Loucy (cell line): ENCODE results near the gene CHRNB4.

Source experiments
- H2AFZ ChIP-seq: fragments of 200-600 bp; sonication (generic); 2 replicates; pipeline ENCODE4 v1.6.0; 2016; ENCODE audit warnings: antibody characterized with exemption, mild to moderate bottlenecking, low read length, moderate library complexity
- H3F3A ChIP-seq: fragments of 200-600 bp; 2 replicates; pipeline ENCODE4 v1.6.0; 2016; ENCODE audit warnings: antibody characterized with exemption, low read depth, mild to moderate bottlenecking
- H3K27me3 ChIP-seq: fragments of 200-600 bp; sonication (generic); 2 replicates; pipeline ENCODE4 v1.6.1; 2014; ENCODE audit warnings: low read length, mild to moderate bottlenecking; ENCODE audit not compliant: insufficient read depth, poor library complexity, severe bottlenecking
- H3K36me3 ChIP-seq: fragments of 200-600 bp; sonication (generic); 2 replicates; pipeline ENCODE4 v1.6.1; 2016; ENCODE audit warnings: low read length; ENCODE audit not compliant: insufficient read depth
- H3K4me1 ChIP-seq: fragments of 200-600 bp; sonication (generic); 2 replicates; pipeline ENCODE4 v1.5.1; 2014; ENCODE audit warnings: low read length, mild to moderate bottlenecking; ENCODE audit not compliant: insufficient read depth, poor library complexity, severe bottlenecking
- H3K4me2 ChIP-seq: fragments of 200-600 bp; sonication (generic); 2 replicates; pipeline ENCODE4 v1.6.0; 2014; ENCODE audit warnings: antibody characterized with exemption, low read length, low read depth, mild to moderate bottlenecking; ENCODE audit not compliant: poor library complexity, severe bottlenecking
- H3K4me3 ChIP-seq: fragments of 200-600 bp; sonication (generic); 2 replicates; pipeline ENCODE4 v1.5.1; 2014; ENCODE audit warnings: low read length, mild to moderate bottlenecking, mixed read lengths; ENCODE audit not compliant: poor library complexity, severe bottlenecking
- H3K79me2 ChIP-seq: fragments of 200-600 bp; sonication (generic); 2 replicates; pipeline ENCODE4 v1.6.1; 2014; ENCODE audit warnings: low read length; ENCODE audit not compliant: insufficient read depth
- H3K9ac ChIP-seq: fragments of 200-600 bp; sonication (generic); 2 replicates; pipeline ENCODE4 v1.6.0; 2014; ENCODE audit warnings: mild to moderate bottlenecking, low read depth, low read length, moderate library complexity; ENCODE audit not compliant: poor library complexity, severe bottlenecking
- H3K9me2 ChIP-seq: fragments of 200-600 bp; sonication (generic); replicated peaks from 2 replicates; pipeline ENCODE4 v1.6.1; 2016; ENCODE audit warnings: low read depth, low read length, mixed read lengths
- H3K9me3 ChIP-seq: fragments of 200-600 bp; sonication (generic); 2 replicates; pipeline ENCODE4 v1.6.1; 2014; ENCODE audit warnings: mild to moderate bottlenecking, antibody characterized with exemption, low read length, low read depth; ENCODE audit not compliant: insufficient read depth
- H4K20me1 ChIP-seq: fragments of 200-600 bp; sonication (generic); 2 replicates; pipeline ENCODE4 v1.6.0; 2014; ENCODE audit warnings: antibody characterized with exemption, low read length, mild to moderate bottlenecking; ENCODE audit not compliant: insufficient read depth, poor library complexity, severe bottlenecking
- CTCF ChIP-seq: fragments of 200-600 bp; sonication (generic); conservative IDR thresholded peaks from 2 replicates; pipeline ENCODE4 v1.5.1; 2014; ENCODE audit warnings: mild to moderate bottlenecking, antibody characterized with exemption, low read length
- EZH2phosphoT487 ChIP-seq: fragments of 200-600 bp; IDR thresholded peaks from 2 replicates; pipeline ENCODE4 v1.6.1; 2018; ENCODE audit warnings: antibody characterized with exemption, mild to moderate bottlenecking, moderate library complexity, borderline replicate concordance

Gene CHRNB4

GRCh38 chr15:78603467-78603866, 37.5 kb downstream of the CHRNB4 start:
- Histone ChIP-seq H3K36me3 (no peaks in the 10 kb centered on the region), H3K4me1 (no peaks in the 10 kb centered on the region), H3F3A (no peaks in the 10 kb centered on the region), H3K79me2 (no peaks in the 10 kb centered on the region), H3K9ac (no peak overlapping the region), H3K4me2 (no peak overlapping the region), H2AFZ (no peak overlapping the region), H3K4me3 (no peak overlapping the region), H3K9me3 (no peaks in the 10 kb centered on the region), H3K9me2 (no peaks in the 10 kb centered on the region), H3K27me3 (no peaks in the 10 kb centered on the region), H4K20me1 (no peaks in the 10 kb centered on the region)
- TF ChIP-seq CTCF (no peak), EZH2phosphoT487 (no peak)

DNA sequence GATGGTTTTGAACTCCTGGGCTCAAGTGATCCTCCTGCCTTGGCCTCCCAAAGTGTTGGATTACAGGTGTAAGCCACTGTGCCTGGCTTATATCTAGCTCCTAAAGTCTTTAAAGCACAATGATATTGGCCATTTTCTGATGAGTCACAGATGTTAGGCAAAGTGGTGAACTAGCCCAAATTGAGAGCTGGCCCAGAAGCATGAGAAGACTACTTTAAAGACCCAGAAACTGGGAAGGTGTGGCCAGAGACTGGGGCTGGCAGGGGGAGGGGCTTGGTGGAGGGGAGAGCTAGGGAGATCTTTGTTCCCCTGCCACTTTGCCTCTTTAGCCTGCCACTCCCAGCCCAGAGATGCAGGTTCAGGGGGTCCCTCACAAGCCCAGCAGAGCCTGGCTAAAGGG, 41.8 kb downstream of the CHRNB4 start:
- H3K4me1 ChIP-seq = no peaks in the 10 kb centered on the region
- no peak overlapping the region for H3K9ac ChIP-seq
- peaks cover 1% of the 10 kb centered on the region; the same call in 1 of the 2 replicates for H3K36me3 ChIP-seq
- H3K4me3 ChIP-seq = no peak overlapping the region
- TF ChIP-seq CTCF (no peak), EZH2phosphoT487 (no peak)
- no peaks in the 10 kb centered on the region for H3K9me2 ChIP-seq
- no peaks in the 10 kb centered on the region for H3K27me3 ChIP-seq
- no peak overlapping the region for H2AFZ ChIP-seq
- no peaks in the 10 kb centered on the region for H3K79me2 ChIP-seq
- H3K9me3 ChIP-seq = no peaks in the 10 kb centered on the region
- no peaks in the 10 kb centered on the region for H3F3A ChIP-seq
- H4K20me1 ChIP-seq = no peaks in the 10 kb centered on the region
- no peak overlapping the region for H3K4me2 ChIP-seq

DNA sequence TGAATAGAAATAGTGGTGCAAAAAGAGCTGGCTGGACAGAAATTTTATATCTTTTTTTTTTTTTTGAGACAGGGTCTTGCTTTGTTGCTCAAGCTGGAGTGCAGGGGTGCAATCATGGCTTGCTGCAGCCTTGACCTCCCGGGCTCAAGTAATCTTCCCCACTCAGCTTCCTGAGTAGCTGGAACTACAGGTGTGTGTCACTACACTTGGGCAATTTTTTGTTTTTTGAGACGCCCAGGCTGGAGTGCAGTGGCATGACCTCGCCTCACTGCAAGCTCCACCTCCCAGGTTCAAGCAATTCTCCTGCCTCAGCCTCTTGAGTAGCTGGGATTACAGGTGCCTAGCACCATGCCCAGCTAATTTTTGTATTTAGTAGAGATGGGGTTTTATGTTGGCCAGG, 42.7 kb downstream of the CHRNB4 start:
- Histone ChIP-seq H3F3A (no peaks in the 10 kb centered on the region), H3K9ac (no peak overlapping the region), H3K79me2 (no peaks in the 10 kb centered on the region), H3K27me3 (no peaks in the 10 kb centered on the region), H3K36me3 (peaks cover 7% of the 10 kb centered on the region; the same call in 1 of the 2 replicates), H3K9me2 (no peaks in the 10 kb centered on the region), H3K4me2 (no peak overlapping the region), H3K4me1 (no peaks in the 10 kb centered on the region), H2AFZ (no peak overlapping the region), H4K20me1 (no peaks in the 10 kb centered on the region), H3K4me3 (no peak overlapping the region), H3K9me3 (no peaks in the 10 kb centered on the region)
- TF ChIP-seq EZH2phosphoT487 (no peak), CTCF (no peak)
